ENCODE results near the gene TEX101.
A peak's percentile ranks its signal among the peaks of the same experiment; 100 is the strongest.
"Not testable (repeated sequence)": the region's sequence is repeated elsewhere in the genome, so short reads cannot be mapped to it uniquely, and the experiment has no call there.

The TEX101 gene

DNA sequence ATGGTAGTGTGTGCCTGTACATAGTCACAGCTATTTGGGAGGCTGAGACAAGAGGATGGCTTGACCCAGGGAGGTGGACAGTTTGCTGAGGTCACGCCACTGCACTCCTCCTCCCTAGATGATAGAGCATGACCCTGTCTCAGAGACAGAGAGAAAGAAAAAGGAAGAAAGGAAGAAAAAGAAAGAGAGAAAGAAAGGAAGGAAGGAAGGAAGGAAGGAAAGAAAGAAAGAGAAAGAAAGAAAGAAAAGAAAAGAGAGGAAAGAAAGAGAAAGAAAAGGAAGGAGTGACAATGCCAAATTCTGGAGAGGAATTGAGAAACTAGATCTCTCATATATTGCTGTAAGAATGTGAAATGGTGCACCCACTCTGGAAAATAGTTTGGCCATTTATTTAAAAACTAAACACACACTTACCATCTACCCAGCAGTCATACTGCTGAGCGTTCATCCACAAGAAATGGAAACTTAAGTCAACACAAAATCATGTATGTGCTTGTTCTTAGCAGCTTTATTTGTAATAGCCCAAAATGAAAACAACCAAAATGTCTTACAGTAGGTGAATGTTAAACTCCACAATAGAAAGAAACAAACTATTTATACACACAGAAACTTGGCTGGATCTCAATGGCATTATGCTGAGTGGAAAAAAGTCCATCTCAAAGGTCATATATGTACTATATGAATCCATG is 7.5 kb downstream of the TEX101 start:
- DNase-seq: no peak

GRCh38 chr19:43422689-43423066 is 8.0 kb downstream of the TEX101 start:
- no peak for DNase-seq

- no peak for DNase-seq
Measured at GRCh38 chr19:43423779-43424178, 9.1 kb downstream of the TEX101 start.

DNA sequence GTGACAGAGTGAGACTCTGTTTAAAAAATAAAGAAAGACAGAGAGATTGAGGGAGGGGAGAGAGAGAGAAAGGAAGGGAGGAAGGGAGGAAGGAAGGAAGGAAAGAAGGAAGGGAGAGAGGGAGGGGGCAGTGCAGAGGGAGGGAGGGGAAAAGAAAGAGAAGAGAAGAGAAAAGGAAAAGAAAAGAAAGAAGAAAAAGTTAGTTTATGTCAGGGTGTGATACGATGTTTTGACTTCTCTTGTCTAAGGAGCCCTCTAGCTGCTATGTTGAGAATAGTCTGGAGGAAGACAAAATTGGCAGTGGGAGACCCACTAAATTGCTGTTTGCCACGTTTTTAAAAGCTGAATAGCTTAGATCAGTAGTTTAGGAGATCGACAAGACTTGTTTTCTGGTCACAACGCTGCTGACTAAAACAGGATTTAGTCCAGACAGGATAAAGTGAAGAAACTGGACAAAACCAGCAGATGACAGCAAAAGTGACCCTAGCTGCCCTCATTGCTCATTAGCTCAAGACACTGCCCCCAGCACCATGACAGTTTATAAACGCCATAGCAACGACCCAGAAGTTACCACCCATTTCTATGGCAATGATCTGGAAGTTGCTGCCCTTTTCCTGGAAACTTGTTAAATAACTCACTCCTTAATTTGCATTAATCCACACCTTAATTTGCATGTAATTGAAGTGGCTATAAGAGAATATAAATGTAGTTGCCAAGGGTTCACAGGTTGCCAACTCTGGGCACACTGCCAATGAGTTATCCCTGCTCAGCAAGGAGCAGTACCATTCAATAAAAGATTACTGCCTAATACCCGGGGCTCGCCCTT is 11.1 kb downstream of the TEX101 start:
- DNase-seq: no peak

DNA sequence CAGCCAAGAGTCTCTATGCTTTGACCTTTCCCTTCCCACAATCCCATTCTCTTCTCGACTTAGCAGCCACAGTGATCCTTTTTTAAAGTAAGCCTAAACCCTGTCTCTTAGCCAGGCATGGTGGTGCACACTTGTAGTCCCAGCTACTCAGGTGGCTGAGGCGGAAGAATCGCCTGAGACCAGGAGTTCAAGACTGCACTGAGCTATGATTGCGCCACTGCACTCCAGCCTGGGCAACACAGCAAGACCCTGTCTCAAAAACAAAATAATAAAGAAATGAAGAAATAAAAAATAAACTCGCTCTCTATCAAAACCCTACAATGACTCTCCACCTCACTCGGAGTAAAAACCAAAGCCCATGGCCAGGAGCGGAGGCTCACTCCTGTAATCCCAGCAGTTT is 14.7 kb downstream of the TEX101 start:
- DNase-seq: no peak

GRCh38 chr19:43430142-43430710 is 15.5 kb downstream of the TEX101 start:
- DNase-seq: no peak

GRCh38 chr19:43430976-43431375 is 16.3 kb downstream of the TEX101 start:
- no peak for DNase-seq

DNA sequence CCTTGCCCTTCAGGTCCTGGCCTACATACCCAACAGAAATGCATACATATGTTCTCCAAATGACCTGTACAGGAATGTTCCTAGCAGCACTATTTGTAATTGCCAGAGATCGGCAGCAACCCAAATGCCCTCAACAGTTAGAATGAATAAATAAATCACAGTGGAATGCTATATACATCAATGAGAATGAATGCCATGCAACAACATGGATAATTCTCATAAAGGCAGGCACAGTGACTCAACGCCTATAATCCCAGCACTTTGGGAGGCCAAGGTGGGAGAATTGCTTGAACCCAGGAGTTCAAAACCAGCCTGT is 18.6 kb downstream of the TEX101 start:
- no peak for DNase-seq

DNA sequence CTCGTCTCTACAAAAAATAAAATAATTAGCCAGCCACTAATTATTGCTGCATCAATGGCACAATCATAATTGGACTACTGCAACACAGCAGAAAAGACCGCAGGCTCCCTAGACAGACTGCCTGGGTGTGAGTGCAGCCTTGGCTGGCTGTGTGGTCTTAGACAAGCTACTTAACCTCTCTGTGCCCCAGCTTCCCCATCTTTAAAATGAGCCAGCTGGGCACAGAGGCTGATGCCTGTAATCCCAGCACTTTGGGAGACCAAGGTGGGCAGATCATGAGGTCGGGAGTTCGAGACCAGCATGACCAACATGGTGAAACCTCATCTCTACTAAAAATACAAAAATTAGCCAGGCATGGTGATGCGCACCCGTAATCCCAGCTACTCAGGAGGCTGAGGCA is 19.0 kb downstream of the TEX101 start:
- DNase-seq: no peak

DNA sequence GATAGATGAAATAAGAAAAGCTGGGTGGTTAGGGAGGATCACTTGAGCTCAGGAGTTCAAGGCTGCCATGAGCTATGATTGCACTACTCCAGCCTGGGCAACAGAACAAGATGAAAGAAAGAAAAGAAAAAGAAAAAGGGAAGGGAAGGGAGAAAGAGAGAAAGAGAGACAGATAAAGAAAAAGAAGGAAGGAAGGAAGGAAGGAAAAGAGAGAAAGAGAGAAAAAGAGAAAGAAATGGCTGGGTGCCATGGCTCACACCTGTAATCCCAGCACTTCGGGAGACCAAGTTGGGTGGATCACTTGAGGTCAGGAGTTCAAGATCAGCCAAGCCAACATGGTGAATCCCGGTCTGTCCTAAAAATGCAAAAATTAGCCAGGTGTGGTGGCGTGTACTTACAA is 21.1 kb downstream of the TEX101 start:
- no peak for DNase-seq

GRCh38 chr19:43437284-43437683 is 22.6 kb downstream of the TEX101 start:
- DNase-seq: not testable (repeated sequence)

GRCh38 chr19:43437712-43438111 is 23.0 kb downstream of the TEX101 start:
- DNase-seq: no peak

GRCh38 chr19:43438291-43439031 is 23.8 kb downstream of the TEX101 start:
- DNase-seq: no peak

DNA sequence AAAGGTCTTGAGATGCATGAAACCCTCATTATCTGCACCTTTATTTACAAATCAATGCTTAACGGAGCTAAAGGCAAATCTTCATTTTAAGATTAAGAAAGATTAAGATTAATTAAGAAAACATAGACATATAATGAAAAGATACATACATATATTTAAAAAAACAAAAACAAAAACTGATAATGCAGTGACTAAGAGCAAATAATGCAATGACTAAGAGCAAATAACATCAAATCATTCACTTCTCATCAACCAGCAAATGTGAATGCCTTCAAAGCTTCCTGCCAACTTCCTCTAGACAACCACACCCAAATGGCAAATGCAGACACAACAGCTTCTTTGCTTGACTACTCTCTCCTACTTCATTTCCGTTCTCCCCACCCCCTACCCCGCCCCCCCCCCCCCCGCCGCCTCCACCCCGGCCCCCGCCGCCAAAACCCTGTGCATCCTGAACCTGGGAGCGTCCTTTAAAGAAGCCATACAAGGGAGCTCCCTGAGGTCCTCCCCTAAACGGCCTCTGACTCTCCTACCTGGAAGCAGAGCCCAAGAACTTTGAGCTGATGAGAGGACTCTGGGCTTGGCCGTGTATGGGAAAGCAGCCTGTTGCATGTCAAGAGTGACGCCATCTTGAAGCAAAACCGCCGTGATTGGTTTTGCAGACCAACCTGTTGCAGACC is 24.5 kb downstream of the TEX101 start:
- no peak for DNase-seq

GRCh38 chr19:43439709-43440063 is 25.0 kb downstream of the TEX101 start:
- DNase-seq: no peak

- DNase-seq: no peak
Measured at GRCh38 chr19:43441716-43442115, 27.0 kb downstream of the TEX101 start.

GRCh38 chr19:43444091-43444490 is 29.4 kb downstream of the TEX101 start:
- not testable (repeated sequence) for DNase-seq

DNA sequence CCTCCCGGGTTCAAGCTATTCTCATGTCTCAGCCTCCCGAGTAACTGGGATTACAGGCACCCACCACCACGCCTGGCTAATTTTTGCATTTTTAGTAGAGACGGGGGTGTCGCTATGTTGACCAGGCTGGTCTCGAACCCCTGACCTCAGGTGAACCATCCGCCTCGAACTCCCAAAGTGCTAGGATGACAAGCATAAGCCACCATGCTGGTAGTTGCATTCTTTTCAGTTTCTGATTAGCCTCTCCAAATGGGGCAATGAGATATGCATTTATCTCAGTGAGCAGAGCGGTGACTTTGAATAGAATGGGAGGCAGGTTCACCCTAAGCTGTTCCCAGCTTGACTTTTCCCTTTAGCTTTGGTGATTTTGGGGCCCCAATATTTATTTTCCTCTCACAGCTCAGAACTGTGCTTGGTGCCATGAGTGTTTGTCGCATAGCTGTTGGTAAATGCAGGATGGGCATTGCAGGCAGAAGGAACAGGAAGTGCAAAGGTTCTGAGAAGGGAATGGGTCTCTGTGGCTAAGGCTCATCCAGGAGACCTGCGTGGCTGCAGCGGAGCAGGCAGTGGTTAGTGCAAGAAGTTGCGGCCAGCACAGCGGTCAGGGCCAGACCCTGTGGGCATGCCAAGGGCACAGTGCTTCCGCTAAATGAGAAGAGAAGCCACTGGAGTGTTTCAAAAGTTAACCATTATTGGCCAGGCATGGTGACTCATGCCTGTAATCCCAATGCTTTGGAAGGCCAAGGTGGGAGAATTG is 30.0 kb downstream of the TEX101 start:
- no peak for DNase-seq

DNA sequence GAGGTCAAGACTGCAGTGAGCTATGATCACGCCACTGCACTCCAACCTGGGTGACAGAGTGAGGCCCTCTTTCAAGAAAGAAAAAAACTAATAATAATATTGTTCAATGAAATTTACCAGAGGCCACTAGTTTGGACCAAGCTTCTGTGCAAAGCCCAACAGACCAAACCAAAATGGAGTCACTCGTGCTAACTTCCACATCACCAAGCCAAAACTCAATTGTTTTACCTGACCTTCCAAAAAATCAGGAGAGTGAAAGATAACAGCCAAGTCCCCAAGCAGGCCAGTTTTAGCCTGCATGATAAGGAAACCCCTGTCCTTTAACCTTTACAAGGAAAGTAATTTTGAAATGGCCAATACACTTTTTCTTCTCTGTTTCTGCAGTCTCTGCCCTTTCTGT is 30.7 kb downstream of the TEX101 start:
- no peak for DNase-seq

GRCh38 chr19:43446746-43447489 is 32.2 kb downstream of the TEX101 start:
- peak; percentile 76 for DNase-seq

- no peak for DNase-seq
Measured at GRCh38 chr19:43447655-43448054, 33.0 kb downstream of the TEX101 start.

DNA sequence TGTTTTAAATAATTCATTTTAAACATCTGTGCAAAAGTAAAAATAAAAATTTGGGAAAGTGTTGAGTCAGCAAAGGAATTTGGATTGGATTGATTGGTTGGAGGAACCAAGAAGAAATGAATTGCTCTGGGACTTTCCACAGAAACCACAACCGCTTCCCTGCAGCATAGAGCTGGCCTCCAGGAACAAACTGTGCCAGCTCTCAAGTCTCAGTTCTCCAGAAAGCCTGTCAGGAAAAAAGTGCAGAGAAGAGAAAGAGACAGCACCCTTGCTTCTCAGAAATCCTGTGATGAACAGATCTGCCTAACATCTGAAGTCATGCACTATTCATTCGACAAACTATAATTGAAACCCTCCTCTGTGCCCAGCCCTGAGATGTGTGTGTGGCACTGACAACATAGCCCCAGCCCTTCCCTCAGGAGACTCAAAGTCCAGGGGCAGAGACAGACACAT is 35.9 kb downstream of the TEX101 start:
- no peak for DNase-seq

Data from activated CD4-positive, CD25-positive, alpha-beta regulatory T cell treated with anti-CD3 and anti-CD28 coated beads, Interleukin-2, amount 50 U/mL, for 72 hours (primary cell).